Measurements from ENCODE around the gene PPP5C.

PPP5C gene

GRCh38 chr19:46361915-46362314 lies 15.0 kb downstream of the PPP5C start:
- no peak for DNase-seq (ENCODE audit: low read depth)
- no peak for TF ChIP-seq CTCF (conservative IDR thresholded peaks at IDR 0.05; ENCODE audit: control insufficient read depth, insufficient read depth, low read depth, low read length)
- no peak overlapping the region for H3K4me3 ChIP-seq (ENCODE audit: control insufficient read depth, low read depth, low read length)

- DNase-seq (ENCODE audit: low read depth): no peak
- H3K4me3 ChIP-seq (ENCODE audit: control insufficient read depth, low read depth, low read length): no peak overlapping the region
- no peak for TF ChIP-seq CTCF (conservative IDR thresholded peaks at IDR 0.05; ENCODE audit: control insufficient read depth, insufficient read depth, low read depth, low read length)
Observed at GRCh38 chr19:46364359-46364758, 17.5 kb downstream of the PPP5C start.

- TF ChIP-seq CTCF (conservative IDR thresholded peaks at IDR 0.05; ENCODE audit: control insufficient read depth, insufficient read depth, low read depth, low read length): no peak
- no peak overlapping the region for H3K4me3 ChIP-seq (ENCODE audit: control insufficient read depth, low read depth, low read length)
Observed at GRCh38 chr19:46365561-46365960, 18.7 kb downstream of the PPP5C start.

GRCh38 chr19:46366620-46367292 lies 19.9 kb downstream of the PPP5C start:
- no peak for TF ChIP-seq CTCF (conservative IDR thresholded peaks at IDR 0.05; ENCODE audit: control insufficient read depth, insufficient read depth, low read depth, low read length)
- no peak for DNase-seq (ENCODE audit: low read depth)
- no peak overlapping the region for H3K4me3 ChIP-seq (ENCODE audit: control insufficient read depth, low read depth, low read length)

More at GRCh38 chr19:46365561-46365960, 18.7 kb downstream of the PPP5C start:
- no peak for DNase-seq (ENCODE audit: low read depth)

- H3K4me3 ChIP-seq (ENCODE audit: control insufficient read depth, low read depth, low read length): no peak overlapping the region
- DNase-seq (ENCODE audit: low read depth): no peak
- TF ChIP-seq CTCF (conservative IDR thresholded peaks at IDR 0.05; ENCODE audit: control insufficient read depth, insufficient read depth, low read depth, low read length): no peak
Observed at GRCh38 chr19:46367426-46367825, 20.5 kb downstream of the PPP5C start.

- DNase-seq (ENCODE audit: low read depth): no peak
- no peak overlapping the region for H3K4me3 ChIP-seq (ENCODE audit: control insufficient read depth, low read depth, low read length)
- no peak for TF ChIP-seq CTCF (conservative IDR thresholded peaks at IDR 0.05; ENCODE audit: control insufficient read depth, insufficient read depth, low read depth, low read length)
Observed at GRCh38 chr19:46368116-46368515, 21.2 kb downstream of the PPP5C start.

GRCh38 chr19:46369817-46370216 lies 22.9 kb downstream of the PPP5C start:
- H3K4me3 ChIP-seq (ENCODE audit: control insufficient read depth, low read depth, low read length): no peak overlapping the region
- no peak for DNase-seq (ENCODE audit: low read depth)
- TF ChIP-seq CTCF (conservative IDR thresholded peaks at IDR 0.05; ENCODE audit: control insufficient read depth, insufficient read depth, low read depth, low read length): no peak

All from fibroblast of mammary gland (primary cell).